Forelimb muscle (tissue), 1 donor: ENCODE measurements around the gene KIAA0825. TPM values are rescaled to one million over a fixed set of nuclear protein-coding genes. Genes with fewer than 3 reads are reported as not detected.

Experiments
- DNase-seq: peaks from one replicate; pipeline ENCODE4 v3.0.0-alpha.2; 2013; ENCODE audit warnings: low read depth
- polyA plus RNA-seq: library from polyadenylated mRNA; unstranded; fragments of 120-200 nt; gene quantifications from one replicate; pipeline ENCODE4 v1.2.1, GENCODE V29; 2013; ENCODE audit not compliant: insufficient read length

Gene KIAA0825
- polyA plus RNA-seq, 1 donor: 2.2 TPM

DNA sequence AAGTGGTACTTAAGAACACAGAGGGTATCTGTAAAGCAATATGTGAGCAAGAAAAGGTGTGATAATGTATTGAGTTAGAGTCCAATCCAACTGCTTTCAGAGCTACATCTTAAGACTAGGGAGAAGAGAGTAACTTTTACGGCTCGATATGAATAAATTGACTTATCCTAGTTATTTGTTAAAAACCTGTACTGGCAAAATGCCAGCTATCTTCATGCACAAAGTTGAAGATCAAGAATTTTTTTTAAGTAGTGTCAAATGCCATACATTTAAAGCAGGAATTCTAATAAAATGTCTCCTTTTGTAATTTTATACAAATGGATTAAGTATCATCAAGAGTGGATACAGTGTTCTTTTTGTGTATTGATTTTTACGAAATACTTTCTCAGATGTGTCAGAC lies 305.2 kb downstream of the KIAA0825 start:
- DNase-seq: no peak

DNA sequence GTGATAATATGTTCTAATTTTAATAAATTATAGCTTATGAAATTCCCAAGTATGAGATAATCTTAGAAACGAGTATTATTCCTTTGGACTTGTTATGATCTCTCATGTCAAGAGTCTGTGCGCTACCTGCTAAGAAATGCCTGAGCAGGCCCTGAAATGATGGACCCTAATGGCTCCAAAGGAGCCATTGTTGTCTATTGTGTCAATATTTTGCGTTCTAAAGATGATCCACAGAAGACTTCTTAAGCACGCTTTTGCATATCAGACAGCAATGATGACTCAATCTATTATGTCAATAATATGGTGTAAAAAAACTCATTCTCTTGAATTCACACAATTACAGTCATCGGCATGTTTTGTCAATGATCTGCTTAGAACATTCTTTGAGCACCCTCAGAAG lies 306.1 kb downstream of the KIAA0825 start:
- no peak for DNase-seq

DNA sequence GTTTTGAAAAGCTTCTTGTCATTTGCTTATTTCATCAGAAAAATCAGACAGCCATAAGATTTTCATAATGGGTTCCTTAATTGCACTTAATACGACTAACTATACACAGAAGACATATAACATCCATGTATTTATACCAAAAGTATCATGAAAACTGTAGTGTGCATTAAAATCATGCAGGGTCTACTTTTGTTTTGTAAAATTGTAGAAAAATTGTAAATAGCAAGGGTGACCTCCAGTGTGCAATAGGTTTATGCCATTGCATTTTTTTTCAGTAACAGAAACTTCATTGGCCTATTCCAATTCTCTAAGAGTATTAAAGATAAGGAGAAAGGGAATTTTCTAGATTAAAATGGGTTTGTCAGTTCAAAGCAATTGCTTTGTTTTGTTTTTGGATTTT lies 307.6 kb downstream of the KIAA0825 start:
- no peak for DNase-seq

DNA sequence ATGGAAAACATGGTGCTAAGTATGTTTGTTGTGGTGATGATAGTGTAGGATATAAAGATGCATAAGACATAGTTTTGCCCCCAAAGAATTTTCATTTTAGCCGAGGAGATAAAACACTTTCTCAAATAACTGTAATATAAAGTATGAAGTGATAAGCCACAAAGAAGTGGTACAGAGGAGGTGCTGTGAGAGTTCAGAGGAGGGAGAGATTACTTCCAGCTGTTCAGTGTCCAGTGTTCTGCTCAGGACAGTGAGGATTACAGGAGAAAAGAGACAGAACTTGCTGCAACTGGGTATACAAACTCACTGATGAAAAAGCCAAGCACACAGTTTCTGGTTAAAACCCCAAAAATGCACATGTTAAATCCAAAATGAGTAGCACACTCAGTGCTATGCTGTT lies 309.3 kb downstream of the KIAA0825 start:
- no peak for DNase-seq

DNA sequence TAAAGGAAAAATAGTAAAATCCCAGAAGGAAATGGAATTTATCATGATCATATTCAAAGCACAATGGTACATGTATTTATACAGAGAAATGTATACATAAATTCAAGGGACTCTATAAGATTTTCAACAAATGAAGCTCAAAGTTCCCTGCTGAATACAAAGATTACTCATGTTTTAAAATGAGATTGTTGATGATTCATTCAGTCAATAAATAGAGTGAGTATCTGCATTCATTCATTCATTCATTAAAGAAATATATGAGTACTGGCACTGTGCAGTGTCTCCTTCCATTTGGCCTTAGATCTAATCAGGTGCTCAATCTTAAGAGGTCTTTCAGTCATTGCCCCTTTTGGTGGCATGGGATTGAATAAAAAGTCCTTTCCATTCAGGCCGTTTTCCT lies 310.0 kb downstream of the KIAA0825 start:
- DNase-seq: no peak

DNA sequence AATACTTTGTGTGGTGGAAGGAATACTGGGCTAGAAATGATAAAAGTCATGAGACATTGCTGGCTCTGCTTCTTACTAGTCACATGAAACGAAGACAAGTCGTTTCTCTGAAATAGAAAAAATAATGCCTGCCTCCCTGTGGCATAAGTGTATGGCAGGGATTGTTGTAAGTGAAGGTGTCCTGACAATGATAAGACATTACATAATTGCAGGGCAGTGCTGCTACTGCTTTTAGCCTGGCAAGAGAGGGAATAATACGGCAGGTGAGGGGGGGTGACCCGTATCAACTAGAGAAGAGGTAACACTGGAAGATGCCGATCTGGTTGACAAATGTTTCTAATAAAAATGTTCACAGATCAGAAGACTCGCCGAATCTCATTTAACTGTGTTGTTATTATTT lies 314.3 kb downstream of the KIAA0825 start:
- DNase-seq: no peak

DNA sequence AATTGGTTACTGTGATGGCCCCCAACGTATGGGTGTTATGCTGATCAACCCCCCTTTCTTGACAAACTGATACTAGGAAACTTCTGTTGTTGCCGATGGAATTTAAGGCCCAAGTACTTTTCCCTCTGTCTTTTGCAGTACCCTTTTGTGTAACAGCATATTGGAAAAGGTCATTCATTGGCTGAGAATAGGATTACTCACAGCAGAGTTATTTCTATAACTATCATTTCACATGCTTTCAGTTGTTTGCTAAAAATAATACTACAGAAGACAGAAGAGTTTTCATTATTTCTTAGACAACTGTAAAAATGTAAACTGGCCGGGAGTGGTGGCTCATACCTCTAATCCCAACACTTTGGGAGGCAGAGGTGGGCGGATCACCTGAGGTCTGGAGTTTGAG lies 329.5 kb downstream of the KIAA0825 start:
- peak; percentile 16 for DNase-seq

DNA sequence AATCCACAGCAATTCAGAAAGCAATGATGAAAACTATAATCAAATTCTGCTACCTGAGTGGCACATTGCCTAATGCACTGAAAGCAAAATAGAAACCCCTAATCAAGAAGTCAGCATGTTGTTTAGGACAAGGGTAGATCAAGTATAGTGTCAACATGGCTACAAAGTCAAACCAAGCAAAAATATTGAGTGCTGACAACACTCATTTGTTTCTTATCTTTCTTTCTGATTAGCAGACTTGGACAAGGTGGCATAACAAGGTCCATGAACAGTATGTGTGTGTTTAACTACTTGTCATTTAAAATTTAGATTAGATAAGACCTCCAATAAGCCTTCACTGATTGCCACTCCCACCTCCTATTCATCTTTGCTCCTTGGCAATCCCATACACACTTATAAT lies 332.4 kb downstream of the KIAA0825 start:
- DNase-seq: no peak

DNA sequence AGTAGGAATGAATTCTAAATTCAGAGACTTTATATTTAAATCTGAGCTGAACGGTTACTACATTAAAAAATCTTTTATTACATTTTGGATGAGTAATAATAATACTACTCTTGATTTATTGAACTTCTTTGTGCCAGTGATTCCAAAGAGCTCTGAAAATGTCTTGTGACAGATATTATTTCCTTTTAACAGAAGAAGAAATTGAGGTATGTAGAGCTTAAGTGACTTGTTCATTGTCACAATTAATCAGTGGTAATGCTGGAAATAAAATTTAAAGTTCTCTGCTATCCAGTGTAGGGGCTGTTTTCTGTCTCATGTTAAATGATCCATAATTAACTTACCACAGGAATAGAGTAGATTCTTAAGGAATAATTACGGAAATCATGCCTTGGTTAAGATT lies 335.3 kb downstream of the KIAA0825 start:
- no peak for DNase-seq

DNA sequence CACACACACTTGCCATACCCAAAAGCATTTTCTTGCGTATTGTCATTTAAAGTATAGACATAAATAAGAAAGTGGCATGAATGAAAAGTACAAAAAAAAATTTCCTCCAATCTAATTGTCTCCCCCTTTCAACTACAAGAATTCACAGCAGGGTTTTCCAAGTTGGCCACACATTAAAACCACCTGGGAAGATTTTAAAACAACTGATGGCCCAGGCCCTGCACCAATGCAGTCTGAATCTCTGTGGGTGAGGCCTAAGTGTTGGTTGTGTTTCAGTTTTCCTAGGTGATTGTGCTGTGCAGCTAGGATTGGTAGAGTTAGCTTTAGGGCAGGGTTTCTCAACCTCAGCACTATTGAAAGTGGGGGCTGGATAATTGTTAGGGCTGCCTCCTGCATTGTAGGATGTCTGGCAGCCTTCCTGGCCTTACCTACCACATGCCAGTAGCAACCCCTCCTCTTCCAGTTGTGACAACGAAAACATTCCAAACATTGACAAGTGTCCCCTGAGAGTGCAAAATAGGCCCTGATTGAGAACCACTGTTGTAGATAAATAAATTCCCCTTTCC lies 337.1 kb downstream of the KIAA0825 start:
- no peak for DNase-seq

DNA sequence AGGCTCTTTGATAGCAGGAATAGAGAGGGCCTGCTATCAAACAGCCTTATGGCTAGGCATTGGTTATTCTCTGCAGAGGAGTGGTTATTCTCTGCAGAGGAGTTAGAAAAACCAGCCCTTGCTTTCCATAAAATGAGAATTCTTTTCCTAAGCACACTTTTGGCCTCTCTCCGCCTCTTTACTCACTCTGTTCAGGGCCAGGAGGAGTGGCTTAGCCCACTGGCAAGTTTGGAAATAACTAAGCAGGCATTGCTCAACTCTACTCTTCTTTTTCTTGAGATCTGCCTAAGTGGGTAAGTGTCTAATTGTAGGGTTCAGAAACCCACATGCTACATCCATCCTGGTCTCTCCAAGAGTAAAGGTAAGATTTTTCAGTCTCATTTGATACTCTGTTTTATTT lies 341.7 kb downstream of the KIAA0825 start:
- DNase-seq: no peak

DNA sequence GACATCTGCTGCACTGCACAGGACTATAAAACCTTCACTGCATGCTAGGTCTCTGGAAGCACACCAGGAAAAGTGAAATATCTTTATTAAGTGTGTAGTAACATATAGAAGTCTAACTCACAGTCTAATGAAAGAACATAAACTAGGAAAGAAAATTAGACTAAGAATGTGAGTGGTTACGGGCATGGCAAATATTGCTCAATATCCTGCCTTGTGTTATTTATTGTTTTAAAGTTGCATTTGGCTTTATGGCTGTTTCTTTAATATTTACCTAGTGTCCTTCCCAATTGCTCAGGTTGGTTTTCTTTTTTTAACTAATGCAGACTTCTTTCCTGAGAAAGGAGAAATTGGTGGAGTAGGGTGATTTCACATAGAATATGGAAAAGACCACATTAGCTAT lies 342.4 kb downstream of the KIAA0825 start:
- no peak for DNase-seq

DNA sequence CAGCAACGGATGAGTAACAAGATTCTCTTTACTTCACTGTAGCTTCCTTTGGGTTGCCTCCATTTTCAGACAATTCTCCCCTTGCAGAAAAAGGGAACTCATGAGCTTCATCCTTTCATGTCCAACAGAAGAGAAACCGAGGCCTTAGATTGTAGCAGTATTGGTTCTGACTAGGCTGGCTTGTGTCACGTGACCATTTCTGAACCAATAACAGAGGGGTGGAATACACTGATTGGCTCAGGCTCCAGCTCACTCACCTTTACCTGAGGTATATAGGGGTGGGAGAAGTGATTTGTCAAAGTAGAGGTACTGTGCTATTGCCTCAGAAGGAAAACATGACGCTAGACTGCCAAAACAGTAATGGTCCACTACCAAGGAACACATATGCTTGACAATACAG lies 343.7 kb downstream of the KIAA0825 start:
- no peak for DNase-seq

DNA sequence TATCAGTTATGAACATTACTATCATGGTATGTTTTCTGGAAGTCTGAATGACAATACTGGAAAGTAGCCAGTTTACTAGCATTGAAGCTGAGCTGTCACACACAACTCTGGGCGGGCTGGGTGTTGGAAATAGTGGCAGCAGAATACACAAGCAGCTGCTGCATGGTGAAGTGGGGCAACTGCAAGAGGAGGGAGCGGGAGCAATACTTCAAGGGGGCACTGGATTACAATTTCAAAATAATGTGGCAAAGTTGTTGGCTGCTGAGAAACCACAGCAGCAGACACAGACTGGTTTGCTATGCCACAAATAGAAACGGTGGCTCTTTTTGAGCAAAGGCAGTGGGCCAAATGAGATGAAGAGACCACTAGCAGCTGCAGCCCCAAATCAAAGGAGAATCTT lies 350.2 kb downstream of the KIAA0825 start:
- no peak for DNase-seq

DNA sequence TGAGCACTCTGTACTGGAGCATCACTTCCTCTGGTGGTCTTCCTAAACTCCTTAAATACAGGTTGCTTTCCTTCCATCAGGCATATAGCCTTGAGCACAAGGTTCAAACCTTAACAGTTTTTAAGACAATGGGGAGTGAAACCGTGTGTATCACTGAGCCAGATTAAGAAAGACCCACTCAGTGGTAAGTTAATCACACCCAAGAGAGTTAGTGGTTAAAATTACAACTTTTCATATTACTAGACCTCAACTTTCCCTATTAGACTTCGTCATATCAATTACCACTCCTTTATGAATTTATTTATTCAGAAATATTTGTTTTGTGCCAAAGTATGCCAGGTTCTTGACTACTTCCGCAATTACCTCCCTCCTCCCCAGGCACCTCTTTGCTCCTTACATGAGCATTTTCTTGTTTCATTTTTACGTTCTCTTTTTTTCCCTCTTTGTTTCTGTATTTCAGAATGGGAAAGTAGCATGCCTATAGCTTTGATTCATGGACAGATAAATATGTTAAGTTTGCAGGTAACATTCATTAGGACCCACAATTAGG lies 351.0 kb downstream of the KIAA0825 start:
- no peak for DNase-seq

DNA sequence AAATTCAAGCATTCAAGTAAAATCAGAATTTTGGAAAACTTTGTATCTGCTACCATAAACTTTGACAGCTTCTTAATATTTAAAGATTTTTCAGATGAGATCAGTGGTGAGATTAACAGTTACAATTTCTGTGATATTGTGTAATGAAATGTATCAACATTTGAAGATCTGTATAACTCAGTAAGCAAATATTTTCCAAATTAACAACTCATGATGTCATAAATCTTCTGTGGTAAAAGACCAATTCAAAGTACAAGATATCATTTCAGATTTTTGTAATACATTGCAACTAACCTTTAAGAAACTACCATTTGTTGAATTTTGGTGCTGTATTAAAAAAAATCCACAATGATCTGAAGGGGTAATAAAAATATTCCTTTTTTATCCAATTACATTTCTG lies 352.2 kb downstream of the KIAA0825 start:
- DNase-seq: no peak

DNA sequence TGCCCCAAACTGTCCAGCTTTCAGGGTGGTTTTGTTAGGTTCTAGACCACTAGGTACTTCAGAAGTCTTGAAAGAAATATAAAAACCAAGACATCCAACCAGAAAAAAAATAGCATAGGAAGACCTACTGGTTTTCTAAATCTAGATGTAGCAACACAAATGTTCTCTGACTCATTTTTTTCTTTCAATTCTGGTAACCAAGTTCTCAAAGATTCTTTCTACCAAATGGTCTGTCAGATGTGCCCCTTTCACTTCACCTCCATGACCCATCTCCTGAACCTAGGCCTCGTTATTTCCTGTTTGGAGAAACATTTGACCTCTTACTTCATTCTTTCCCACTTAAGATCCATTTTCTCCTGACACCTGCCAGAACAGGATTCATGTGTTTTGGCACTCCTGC lies 355.3 kb downstream of the KIAA0825 start:
- DNase-seq: no peak

DNA sequence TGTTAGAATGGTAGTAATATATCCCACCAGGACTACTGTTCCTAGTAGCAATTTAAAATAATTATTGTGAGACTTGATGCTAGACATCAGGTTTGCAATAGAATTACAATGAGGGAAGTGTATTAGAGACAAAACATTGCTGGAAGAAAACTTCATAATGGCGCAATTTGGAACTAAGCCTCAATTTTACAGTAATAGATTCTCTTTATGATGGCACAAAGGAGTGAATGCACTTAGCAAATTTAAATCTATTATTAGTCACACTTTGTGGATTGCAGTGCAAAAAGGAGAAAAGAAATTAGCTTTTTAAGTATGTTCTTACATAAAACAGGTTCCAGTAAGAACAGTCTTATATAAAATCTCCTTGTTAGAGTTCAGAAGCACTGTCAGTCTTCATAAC lies 358.3 kb downstream of the KIAA0825 start:
- no peak for DNase-seq

DNA sequence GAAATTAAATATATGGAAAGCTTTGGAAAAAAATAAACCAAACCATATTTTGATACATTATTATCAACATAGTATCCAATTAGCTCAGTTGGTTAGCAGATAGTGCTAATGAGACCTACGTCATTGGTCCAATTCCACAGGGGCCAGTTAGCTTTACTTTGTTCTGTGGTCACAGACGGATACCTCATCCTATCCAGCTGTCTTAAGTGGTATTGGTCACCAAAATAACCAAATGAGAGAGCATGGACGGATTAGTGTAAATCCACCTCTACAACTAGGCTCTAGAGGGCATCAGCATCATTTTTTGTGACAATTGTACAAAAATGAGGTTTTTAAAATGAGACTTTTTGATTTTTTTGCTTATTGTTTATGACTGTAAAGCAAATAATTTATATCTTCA lies 364.2 kb downstream of the KIAA0825 start:
- DNase-seq: no peak

DNA sequence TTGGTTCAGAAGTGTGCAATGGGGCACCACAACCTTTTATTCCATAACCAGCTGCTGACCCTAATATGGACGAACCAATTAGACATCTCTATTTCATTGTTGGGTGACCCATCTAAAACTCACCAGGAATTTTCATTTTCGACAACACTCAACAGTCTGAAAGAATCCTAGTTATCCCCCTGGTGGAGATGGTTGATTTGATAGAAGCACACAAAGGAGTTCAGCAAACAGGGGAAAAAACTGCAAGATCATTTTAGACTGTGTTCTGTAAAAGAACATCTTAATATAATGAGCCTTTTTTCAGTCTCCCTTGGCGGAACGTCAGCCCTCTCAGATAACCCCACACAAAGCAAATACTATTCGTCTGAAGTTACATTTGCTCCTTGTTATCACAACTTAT lies 367.4 kb downstream of the KIAA0825 start:
- no peak for DNase-seq

DNA sequence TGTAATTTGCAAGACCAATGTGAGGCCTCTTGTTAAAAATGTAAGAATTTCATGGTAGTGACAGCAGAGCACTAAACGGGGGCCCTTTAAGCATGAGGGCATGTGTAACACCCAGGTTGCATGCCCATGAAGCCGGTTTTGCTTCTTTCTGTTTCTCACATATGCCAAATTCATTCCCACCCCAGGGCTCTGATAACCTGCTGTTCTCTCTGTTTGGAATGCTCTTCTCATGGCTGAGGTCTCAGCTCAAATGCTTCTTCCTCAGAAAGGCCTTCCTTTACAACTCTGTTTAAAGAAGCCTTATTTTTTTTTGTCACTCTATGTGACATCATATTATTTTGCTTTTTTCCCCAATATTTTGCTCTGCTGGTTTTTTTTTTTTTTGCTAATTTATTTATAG lies 369.0 kb downstream of the KIAA0825 start:
- DNase-seq: no peak

DNA sequence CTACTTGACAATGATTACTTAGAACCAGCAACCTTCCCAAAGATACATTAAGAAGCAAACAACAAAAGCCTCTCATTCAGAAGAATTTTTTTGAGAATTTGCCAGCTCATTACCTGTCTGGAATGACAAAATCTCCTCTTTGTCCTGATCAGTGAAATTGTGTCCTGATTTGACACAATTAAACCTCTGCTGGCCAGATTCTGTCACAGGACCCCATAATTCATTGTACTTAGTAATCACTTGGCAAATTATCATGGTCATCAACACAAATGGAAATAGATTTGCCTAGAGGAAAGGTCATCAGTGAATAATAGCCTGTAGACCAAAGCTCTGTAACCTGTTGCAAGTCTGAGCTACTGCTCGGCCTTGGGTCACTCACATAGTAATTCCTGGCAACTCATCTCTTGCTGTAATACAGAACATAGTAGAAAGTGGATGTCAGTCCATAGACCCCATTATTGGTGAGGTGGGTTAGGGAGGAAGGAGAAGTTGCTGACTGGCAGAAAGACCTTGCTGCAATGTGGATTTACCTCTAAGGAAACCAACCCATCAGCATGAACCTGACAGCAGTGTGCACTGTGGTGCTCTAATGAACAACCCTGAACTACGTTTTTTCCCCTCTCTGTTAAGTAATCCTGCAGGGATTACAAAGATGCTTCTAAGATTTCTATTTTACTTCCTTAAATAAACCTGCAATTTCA lies 370.1 kb downstream of the KIAA0825 start:
- no peak for DNase-seq

DNA sequence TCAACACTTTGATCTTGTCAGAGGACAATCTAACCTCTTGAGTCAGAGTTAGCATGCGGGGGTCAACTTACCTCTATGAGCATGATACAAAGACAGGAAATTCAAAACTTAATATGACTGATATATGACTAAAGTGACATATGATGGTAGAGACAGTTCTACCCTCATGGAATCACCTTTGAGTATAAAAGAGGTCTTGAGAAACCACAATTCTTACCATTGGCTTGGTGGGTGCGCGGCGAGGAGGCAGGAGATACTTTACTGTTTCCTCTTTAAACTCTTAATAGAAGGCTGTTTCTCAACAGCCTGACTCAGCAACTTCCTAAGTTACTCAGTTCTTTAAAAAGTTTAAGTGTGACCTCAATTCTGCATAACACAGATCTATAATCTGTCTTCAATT lies 372.8 kb downstream of the KIAA0825 start:
- no peak for DNase-seq

DNA sequence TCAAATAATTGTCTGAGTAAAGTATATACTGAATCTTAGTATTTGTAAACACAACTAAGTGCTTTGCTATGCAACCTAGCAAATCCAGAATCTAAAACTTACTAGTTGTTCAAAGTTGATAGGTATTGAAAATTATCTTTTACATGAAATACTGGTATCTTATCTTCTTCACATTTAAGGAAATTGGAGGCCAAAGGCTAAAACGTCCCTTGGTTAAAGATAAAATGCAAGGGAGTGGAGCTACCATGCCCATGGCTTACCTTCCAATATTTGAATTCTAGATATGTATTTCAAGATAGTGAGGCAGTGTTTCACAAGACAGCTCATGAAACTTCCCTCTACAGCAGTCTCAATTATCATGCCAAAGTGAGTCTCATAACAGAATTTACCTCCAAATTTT lies 373.5 kb downstream of the KIAA0825 start:
- no peak for DNase-seq
